ENCODE data around the gene DNAJC17.

GRCh38 chr15:40749151-40749630, 58.1 kb downstream of the DNAJC17 start:
- TF ChIP-seq CTCF (IDR thresholded peaks at IDR 0.05) (no peak), POLR2A (IDR thresholded peaks at IDR 0.05) (no peak), POLR2AphosphoS5 (IDR thresholded peaks at IDR 0.05) (no peak), EP300 (IDR thresholded peaks at IDR 0.05) (no peak)

All from gastroesophageal sphincter (tissue), 3 donors.